Choroid plexus epithelial cell (primary cell): ENCODE measurements around the gene SNX30.

ENCODE experiments used
- DNase-seq: peaks from one replicate; pipeline ENCODE4 v3.0.0-alpha.2; 2010; ENCODE audit warnings: low read depth
- H3K4me3 ChIP-seq: 2 replicates; pipeline ENCODE4 v1.5.1; 2011; ENCODE audit warnings: low read depth, mild to moderate bottlenecking, control low read depth, low read length, moderate library complexity
- TF ChIP-seq, protein P1 (sequence below): conservative IDR thresholded peaks from 2 replicates; pipeline ENCODE4 v1.5.1; 2011; ENCODE audit warnings: low read depth, mild to moderate bottlenecking, control low read depth, inconsistent platforms, low read length, moderate library complexity

Gene SNX30

DNA sequence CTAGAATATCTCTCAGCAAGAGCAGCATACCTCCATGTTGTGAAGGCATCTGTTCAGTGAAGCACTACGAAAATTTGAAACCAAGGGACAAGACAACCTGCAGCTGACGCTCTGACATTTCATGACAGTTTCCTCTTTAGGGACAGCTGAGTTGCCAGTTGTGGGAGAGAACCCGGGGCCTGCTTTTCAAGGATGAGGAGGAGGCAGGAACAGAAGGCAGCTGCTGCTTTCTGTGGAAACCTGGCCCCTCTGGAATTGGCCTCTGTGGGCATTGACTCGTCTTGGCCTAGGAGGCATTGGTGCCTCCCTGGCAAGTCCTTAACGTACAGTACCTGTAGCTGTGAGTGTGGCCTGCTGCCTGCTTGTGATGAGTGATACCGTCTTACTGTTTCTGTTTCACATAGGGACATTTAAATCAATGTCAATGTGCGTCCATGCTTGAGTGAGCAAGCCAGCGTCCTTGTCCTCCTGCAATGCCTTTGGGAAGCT, 118.5 kb downstream of the SNX30 start:
- H3K4me3 ChIP-seq = no peak overlapping the region
- no peak for DNase-seq
- TF ChIP-seq, protein P1, sequence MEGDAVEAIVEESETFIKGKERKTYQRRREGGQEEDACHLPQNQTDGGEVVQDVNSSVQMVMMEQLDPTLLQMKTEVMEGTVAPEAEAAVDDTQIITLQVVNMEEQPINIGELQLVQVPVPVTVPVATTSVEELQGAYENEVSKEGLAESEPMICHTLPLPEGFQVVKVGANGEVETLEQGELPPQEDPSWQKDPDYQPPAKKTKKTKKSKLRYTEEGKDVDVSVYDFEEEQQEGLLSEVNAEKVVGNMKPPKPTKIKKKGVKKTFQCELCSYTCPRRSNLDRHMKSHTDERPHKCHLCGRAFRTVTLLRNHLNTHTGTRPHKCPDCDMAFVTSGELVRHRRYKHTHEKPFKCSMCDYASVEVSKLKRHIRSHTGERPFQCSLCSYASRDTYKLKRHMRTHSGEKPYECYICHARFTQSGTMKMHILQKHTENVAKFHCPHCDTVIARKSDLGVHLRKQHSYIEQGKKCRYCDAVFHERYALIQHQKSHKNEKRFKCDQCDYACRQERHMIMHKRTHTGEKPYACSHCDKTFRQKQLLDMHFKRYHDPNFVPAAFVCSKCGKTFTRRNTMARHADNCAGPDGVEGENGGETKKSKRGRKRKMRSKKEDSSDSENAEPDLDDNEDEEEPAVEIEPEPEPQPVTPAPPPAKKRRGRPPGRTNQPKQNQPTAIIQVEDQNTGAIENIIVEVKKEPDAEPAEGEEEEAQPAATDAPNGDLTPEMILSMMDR = no peak

- no peak for DNase-seq
Observed at GRCh38 chr9:112869917-112870316, 119.4 kb downstream of the SNX30 start.

DNA sequence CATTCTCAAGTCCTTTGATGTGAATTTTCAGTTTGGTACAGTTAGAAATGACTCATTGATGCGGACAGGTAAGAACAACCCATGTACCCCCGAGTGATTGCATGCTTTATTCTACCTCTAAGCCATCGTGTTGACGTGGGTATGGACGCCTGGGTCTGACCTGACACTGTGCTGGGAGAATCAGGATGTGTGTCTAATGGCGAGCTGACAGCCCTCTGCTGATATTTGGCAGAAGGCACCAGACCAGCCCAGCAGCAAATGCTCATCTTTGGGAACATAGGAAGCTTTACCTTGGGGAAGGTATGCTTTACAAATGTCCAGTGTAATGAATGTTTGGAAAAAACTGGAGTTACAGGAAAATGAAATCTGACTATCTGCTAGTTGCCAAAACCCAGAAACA, 120.0 kb downstream of the SNX30 start:
- no peak for DNase-seq
- H3K4me3 ChIP-seq = no peak overlapping the region
- TF ChIP-seq, protein P1 = no peak

More at GRCh38 chr9:112869917-112870316, 119.4 kb downstream of the SNX30 start:
- no peak overlapping the region for H3K4me3 ChIP-seq
- TF ChIP-seq, protein P1 = no peak

GRCh38 chr9:112872019-112872418, 121.5 kb downstream of the SNX30 start:
- DNase-seq = no peak
- TF ChIP-seq, protein P1 = no peak
- no peak overlapping the region for H3K4me3 ChIP-seq

DNA sequence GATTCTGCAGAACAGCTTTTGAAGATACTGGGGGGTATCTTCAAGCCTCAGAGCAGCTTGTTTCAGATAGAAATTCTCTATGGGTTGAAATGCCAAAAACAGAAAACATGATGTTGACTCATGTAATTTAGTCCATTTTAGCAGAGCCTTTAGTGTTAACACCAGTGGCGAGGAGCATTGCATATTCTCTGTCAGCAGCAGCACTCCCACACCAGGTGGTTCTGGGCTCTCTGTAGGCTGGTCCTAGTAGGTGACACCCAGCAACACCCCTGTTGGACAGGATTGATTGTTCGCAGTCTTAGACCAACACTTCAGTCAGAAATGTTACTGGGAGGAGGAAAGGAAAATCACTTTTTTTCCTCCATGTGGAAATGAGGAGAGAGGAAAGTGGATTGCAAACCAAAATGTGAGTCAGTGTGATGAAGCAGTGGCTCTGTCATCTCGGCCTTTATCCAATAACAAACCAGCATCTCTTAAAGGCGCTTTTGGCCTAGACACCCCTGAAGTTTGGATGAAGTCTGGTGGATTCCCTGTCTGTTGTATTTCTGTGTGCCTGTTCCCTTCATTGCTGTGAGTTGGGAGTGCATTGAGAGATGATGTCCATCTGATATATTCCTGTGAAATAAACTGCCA, 123.3 kb downstream of the SNX30 start:
- TF ChIP-seq, protein P1 = no peak

DNA sequence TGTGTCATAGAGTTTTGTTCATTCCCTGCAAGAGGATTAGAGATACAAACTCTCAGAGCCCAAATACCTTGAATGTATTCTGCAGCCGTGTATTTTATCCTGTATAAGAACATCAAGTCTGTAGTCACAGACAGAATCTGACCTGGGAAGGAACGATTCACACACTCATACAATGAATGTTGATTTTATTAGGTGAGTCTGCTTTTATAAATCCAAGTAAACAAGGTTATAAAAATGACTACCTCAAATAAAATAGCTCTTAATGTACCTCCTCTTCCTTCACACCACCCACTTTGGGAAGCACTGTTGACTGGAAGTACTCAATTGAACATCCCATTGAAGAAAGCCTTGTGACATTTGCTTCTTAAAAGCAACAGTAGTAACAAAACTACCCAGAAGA, 128.2 kb downstream of the SNX30 start:
- DNase-seq = no peak
- TF ChIP-seq, protein P1 = no peak
- no peak overlapping the region for H3K4me3 ChIP-seq

More for the DNA sequence above, 123.3 kb downstream of the SNX30 start:
- no peak overlapping the region for H3K4me3 ChIP-seq
- DNase-seq = no peak

GRCh38 chr9:112880650-112881049, 130.1 kb downstream of the SNX30 start:
- TF ChIP-seq, protein P1 = no peak
- DNase-seq = no peak
- H3K4me3 ChIP-seq = no peak overlapping the region
